Measurements from ENCODE around the gene TANC1.

TANC1 gene

GRCh38 chr2:158968396-158969161, at the start of gene TANC1:
Gene TANC1, plus strand, starts transcription at chr2:158968640. Its CDS starts 97,271 bp downstream, at chr2:159065911.
- peak; percentile 93 for DNase-seq

DNA sequence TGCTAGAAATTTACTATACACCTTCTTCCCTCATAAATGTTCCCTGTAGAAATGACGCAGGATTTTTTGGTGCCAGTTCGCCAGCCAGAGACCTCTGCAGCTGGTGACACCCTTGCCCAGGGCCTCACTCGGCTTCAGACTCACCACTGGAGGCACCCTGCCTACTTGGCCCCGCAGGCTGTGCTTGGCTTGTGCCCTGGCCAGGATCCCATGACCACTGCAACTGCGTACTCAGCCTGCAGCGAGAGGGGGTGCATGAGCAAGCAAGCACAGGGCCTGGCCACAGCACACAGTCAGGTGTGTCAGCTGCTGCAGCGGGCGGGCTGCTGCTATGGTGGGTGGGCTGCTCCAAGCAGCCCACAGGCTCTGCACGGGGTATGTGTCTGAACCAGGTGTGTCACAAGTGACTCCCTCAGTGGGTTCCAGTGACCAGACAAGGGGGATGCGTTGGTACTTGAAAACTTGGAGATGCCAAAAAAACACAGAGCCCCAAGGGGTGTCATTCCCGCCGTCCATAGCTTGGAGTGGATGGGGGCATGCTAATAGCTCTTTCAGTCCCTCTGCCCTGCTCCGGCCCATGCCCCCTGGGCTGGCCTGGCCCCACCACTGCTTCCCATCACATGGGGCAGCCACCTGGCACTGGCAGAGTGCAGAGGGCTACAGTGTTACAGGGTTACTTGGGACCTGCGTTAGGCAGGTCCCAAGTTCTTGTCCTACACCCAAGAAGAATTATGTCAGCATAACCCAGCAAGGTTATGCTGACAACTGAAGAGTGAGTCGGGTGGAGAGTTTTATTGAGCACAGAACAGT, 46.6 kb upstream of the TANC1 start:
- DNase-seq: no peak

DNA sequence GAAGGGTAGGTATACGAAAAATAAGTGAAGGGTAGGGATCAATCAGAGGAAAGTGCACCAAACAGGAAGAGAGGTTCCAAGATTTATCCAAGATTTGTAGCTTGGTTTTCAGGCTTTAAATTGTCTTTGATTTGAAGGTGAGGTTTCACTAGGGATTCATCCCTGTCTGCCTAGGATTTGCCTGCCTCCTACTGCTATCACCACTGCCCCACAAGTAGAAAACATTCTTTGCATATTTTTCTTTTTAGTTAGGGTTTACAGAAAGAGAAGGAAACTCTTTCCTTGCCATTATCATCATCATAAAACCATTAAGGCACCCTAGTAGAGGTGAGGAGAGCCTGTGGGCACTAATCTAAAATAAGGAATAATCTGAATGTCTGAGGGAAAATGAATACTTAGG, 45.8 kb upstream of the TANC1 start:
- no peak for DNase-seq

- no peak for DNase-seq
These were observed 45.3 kb upstream of the TANC1 start for GRCh38 chr2:158923180-158923594.

GRCh38 chr2:158923641-158924040, 44.8 kb upstream of the TANC1 start:
- no peak for DNase-seq

DNA sequence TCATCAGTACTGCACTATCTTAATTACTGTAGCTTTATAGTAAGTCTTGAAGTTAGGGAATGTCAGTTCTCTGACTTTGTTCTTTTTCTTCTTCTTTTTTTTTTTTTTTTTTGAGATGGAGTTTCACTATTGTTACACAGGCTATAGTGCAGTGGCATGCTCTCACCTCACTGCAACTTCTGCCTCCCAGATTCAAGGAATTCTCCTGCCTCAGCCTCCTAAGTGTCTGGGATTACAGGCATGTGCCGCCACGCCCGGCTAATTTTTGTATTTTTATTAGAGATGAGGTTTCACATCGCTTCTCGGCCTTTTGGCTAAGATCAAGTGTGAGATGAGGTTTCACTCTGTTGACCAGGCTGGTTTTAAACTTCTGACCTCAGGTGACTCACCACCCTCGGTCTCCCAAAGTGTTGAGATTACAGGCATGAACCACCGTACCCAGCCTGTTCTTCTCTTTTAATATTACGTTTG, 41.9 kb upstream of the TANC1 start:
- no peak for DNase-seq

DNA sequence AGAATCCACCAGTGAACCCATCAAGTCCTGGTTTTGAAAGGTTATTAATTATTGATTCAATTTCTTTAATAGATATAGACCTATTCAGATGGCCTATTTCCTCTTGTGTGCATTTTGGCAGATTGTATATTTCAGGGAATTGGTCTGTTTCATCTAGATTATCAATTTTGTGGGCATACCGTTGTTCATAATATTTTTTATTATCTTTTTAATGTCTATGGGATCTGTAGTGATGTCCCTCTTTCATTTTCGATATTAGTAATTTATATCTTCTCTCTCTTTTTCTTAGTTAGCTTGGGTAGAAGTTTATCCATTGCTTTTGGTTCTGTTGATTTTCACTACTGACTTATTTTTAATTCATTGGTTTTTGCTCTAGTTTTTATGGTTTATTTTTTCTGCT, 39.9 kb upstream of the TANC1 start:
- no peak for DNase-seq

GRCh38 chr2:158928965-158929364, 39.5 kb upstream of the TANC1 start:
- DNase-seq: no peak

DNA sequence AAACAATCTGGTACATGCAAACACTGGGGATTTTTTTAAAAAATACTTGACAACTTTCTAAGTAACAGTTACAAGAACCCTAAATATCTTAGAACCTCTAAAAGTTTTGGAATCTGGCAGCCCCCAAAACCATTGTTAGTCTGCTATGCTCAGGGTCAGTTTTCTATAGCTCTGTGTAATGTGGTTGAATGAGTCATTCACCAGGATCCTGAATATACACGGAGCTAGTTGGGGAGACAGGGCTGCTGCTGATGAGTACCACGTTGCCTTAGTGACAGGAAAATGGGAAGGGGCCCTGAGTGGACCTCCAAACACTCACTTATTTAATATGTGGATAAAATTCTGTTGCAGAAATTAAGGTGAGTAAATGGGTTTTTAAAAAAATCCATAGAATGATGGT, 36.9 kb upstream of the TANC1 start:
- no peak for DNase-seq

GRCh38 chr2:158932131-158932645, 36.3 kb upstream of the TANC1 start:
- no peak for DNase-seq

GRCh38 chr2:158934170-158934569, 34.3 kb upstream of the TANC1 start:
- no peak for DNase-seq

DNA sequence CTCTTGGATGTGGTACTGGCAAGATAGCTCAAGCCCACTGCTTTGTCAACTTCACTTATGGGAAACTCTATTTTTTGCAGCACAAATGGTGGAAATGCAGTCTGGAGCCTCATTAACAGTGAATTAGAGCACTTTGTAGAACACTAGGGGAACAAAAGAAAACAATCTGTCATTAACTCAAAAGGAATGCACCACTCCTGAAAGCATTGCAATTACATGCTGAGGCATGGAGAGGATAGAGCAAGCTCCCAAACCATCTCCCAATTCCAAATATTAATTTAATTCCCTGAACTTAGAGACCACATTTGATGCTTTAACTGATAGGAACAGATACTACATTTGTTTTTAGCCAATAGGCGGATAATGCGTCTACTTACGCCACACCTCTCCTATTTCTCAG, 32.8 kb upstream of the TANC1 start:
- DNase-seq: no peak

- DNase-seq: no peak
These were observed 31.5 kb upstream of the TANC1 start for GRCh38 chr2:158936978-158937377.

GRCh38 chr2:158940356-158940755, 28.1 kb upstream of the TANC1 start:
- DNase-seq: no peak

GRCh38 chr2:158943973-158944372, 24.5 kb upstream of the TANC1 start:
- no peak for DNase-seq

GRCh38 chr2:158948964-158949699, 19.3 kb upstream of the TANC1 start:
- DNase-seq: no peak

DNA sequence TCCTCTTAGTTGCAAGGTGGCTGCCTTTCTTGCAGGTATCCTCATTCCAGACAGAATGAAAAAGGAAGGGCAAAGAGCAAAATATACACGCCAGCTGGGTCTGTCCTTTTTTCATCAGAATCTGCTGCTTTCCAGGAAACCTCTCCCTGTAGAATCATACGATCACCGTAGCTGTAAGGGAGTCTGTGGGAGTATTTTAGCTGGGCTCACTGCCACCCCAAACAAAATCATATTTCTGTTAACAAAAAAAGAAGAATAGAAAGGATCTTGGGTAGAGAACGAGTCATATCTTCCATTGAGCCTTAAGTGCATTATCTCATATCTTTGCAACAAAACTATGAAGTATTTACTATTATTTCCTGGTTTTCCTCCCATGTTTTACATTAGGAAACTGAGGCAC, 15.0 kb upstream of the TANC1 start:
- no peak for DNase-seq

- DNase-seq: peak; percentile 71
These were observed 14.3 kb upstream of the TANC1 start for GRCh38 chr2:158953926-158954763.

DNA sequence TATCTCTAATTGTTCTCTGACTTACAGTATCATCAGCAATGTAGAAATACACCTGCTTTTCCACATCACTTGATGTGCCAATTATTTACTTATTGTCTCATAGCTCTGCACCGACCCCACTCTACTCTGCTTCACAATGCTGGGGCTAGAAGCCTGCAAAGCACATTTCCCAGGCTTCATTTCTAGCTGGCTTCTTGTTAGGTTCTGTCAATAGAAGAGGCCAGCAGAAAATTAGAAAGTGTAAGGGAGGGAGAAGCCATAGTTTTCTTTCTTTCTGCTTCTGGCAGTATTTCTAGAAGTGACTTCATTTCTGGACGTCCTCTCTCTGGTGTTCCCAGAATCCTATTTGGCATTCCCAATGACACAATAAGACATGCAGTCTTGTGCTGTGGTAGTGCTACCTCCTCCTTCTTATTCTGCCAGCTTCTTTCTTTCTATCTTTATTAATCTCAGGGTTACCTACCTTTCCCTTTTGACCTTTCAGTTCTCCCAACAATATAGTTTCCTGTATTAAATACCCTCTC, 12.5 kb upstream of the TANC1 start:
- no peak for DNase-seq

GRCh38 chr2:158958365-158958764, 10.1 kb upstream of the TANC1 start:
- no peak for DNase-seq

DNA sequence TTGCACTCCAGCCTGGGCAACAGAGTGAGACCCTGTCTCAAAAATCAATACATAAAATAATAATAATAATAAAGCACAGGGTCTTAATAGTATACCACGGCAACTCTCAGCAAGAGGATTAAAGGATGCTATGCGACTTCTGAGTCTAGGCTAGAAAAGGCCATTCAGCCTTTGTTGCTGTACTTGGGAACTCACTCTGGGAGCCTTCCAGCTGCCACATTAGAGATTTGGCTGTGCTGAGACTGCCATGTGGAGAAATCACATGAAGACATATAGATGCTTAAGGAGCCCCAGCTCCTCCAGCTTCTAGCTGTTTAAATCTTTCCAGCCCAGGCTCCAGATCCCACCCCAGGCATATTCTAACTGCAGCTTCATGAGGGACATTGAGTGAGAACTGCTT, 8.2 kb upstream of the TANC1 start:
- no peak for DNase-seq

GRCh38 chr2:158962074-158962473, 6.4 kb upstream of the TANC1 start:
- no peak for DNase-seq
